ENCODE measurements around the gene LHFPL2. TPM values are rescaled to one million over a fixed set of nuclear protein-coding genes. Genes with fewer than 3 reads are reported as not detected.

LHFPL2 gene
- total RNA-seq, 1 donor from 2014 or later: 32.4 TPM

GRCh38 chr5:78486218-78486617 lies 162.4 kb downstream of the LHFPL2 start:
- FAIRE-seq (no peak), DNase-seq (ENCODE audit: low read depth) (no peak)
- no peak for TF ChIP-seq CTCF (IDR thresholded peaks at IDR 0.05; ENCODE audit: insufficient read depth, low read length, severe bottlenecking)
- Histone ChIP-seq H3K4me3 (ENCODE audit: low read depth, low read length) (no peak overlapping the region), H3K36me3 (ENCODE audit: control insufficient read depth, insufficient read depth, low read length) (peaks cover 4% of the 10 kb centered on the region), H3K27me3 (ENCODE audit: control insufficient read depth, insufficient read depth, low read length) (no peaks in the 10 kb centered on the region)

- no peak overlapping the region for H3K4me3 ChIP-seq (ENCODE audit: low read depth, low read length)
- peaks cover 4% of the 10 kb centered on the region for H3K36me3 ChIP-seq (ENCODE audit: control insufficient read depth, insufficient read depth, low read length)
- DNase-seq (ENCODE audit: low read depth): peak; percentile 63
- no peak for FAIRE-seq
- H3K27me3 ChIP-seq (ENCODE audit: control insufficient read depth, insufficient read depth, low read length): no peaks in the 10 kb centered on the region
- no peak for TF ChIP-seq CTCF (IDR thresholded peaks at IDR 0.05; ENCODE audit: insufficient read depth, low read length, severe bottlenecking)
Observed at GRCh38 chr5:78483809-78484521, 164.6 kb downstream of the LHFPL2 start.

GRCh38 chr5:78482948-78483347 lies 165.6 kb downstream of the LHFPL2 start:
- FAIRE-seq: no peak
- no peak for TF ChIP-seq CTCF (IDR thresholded peaks at IDR 0.05; ENCODE audit: insufficient read depth, low read length, severe bottlenecking)

GRCh38 chr5:78476795-78477194 lies 171.8 kb downstream of the LHFPL2 start:
- no peak for TF ChIP-seq CTCF (IDR thresholded peaks at IDR 0.05; ENCODE audit: insufficient read depth, low read length, severe bottlenecking)
- FAIRE-seq (no peak), DNase-seq (ENCODE audit: low read depth) (no peak)
- no peaks in the 10 kb centered on the region for H3K36me3 ChIP-seq (ENCODE audit: control insufficient read depth, insufficient read depth, low read length)
- H3K4me3 ChIP-seq (ENCODE audit: low read depth, low read length): no peak overlapping the region
- no peaks in the 10 kb centered on the region for H3K27me3 ChIP-seq (ENCODE audit: control insufficient read depth, insufficient read depth, low read length)

More at GRCh38 chr5:78482948-78483347, 165.6 kb downstream of the LHFPL2 start:
- DNase-seq (ENCODE audit: low read depth): no peak
- Histone ChIP-seq H3K27me3 (ENCODE audit: control insufficient read depth, insufficient read depth, low read length) (no peaks in the 10 kb centered on the region), H3K36me3 (ENCODE audit: control insufficient read depth, insufficient read depth, low read length) (no peaks in the 10 kb centered on the region), H3K4me3 (ENCODE audit: low read depth, low read length) (no peak overlapping the region)

- no peak for TF ChIP-seq CTCF (IDR thresholded peaks at IDR 0.05; ENCODE audit: insufficient read depth, low read length, severe bottlenecking)
- H3K4me3 ChIP-seq (ENCODE audit: low read depth, low read length): no peak overlapping the region
- no peak for FAIRE-seq
- DNase-seq (ENCODE audit: low read depth): no peak
- no peaks in the 10 kb centered on the region for H3K27me3 ChIP-seq (ENCODE audit: control insufficient read depth, insufficient read depth, low read length)
- H3K36me3 ChIP-seq (ENCODE audit: control insufficient read depth, insufficient read depth, low read length): no peaks in the 10 kb centered on the region
Observed at GRCh38 chr5:78475370-78475769, 173.2 kb downstream of the LHFPL2 start.

GRCh38 chr5:78473751-78474150 lies 174.8 kb downstream of the LHFPL2 start:
- no peaks in the 10 kb centered on the region for H3K27me3 ChIP-seq (ENCODE audit: control insufficient read depth, insufficient read depth, low read length)
- H3K36me3 ChIP-seq (ENCODE audit: control insufficient read depth, insufficient read depth, low read length): no peaks in the 10 kb centered on the region
- no peak overlapping the region for H3K4me3 ChIP-seq (ENCODE audit: low read depth, low read length)
- TF ChIP-seq CTCF (IDR thresholded peaks at IDR 0.05; ENCODE audit: insufficient read depth, low read length, severe bottlenecking): no peak
- FAIRE-seq: no peak
- no peak for DNase-seq (ENCODE audit: low read depth)

Measured in bronchial epithelial cell (primary cell).